ENCODE data around the gene SVOP. TPM values are rescaled to one million over a fixed set of nuclear protein-coding genes. Genes with fewer than 3 reads are reported as not detected.

SVOP gene
- total and polyA plus RNA-seq, 2 of the 8 experiments (the other 6 are each of a cell fraction or from before 2014, with no cell fraction given) = 0.06 TPM; not detected in 1

GRCh38 chr12:108879615-108880254 lies 141.1 kb downstream of the SVOP start, which contains the start of gene DAO (continued):
- TF ChIP-seq ZNF274 (IDR thresholded peaks at IDR 0.05; ENCODE audit: borderline replicate concordance, extremely low read depth, low read length) = no peak
- TF ChIP-seq TCF12 (IDR thresholded peaks at IDR 0.05; ENCODE audit: low read depth, low read length) = no peak
- TF ChIP-seq SP2 (IDR thresholded peaks at IDR 0.05; ENCODE audit: low read length) = no peak
